ENCODE results near the gene DUSP16. TPM values are rescaled to one million over a fixed set of nuclear protein-coding genes. Genes with fewer than 3 reads are reported as not detected.
"Not testable (repeated sequence)": the region's sequence is repeated elsewhere in the genome, so short reads cannot be mapped to it uniquely, and the experiment has no call there.

Gene DUSP16
- total RNA-seq, 1 experiment from 2014 or later, result 4.4 TPM

DNA sequence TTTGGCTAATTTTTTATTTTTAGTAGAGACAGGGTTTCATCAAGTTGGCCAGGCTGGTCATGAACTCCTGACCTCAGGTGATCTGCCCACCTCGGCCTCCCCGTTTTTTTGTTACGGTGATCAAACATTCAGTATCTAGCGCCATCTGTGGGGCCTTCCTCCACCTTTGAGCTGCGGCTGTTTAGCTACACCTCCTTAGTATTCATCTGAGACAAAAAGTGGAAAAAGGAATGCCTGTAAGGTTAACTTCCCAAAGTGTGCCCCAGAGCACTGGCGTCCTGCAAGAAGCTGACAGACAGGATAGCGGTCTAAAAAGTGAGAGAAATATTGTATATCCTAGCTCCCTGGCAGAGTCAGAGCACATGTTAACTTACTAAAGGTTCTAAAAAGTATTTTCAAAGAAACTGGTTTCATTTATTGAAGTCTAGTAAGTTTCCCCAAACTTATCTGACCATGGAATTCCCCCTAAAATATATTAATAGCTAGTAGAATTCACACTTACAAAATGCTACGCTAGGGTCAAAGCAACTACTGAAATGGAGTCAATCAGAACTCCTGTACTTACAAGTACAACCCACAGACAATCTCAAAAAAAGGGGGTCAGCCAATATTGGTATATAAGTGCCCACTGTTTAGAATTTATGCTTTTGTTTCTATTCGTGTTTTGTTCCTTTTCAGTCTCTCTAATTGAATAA lies 59.1 kb downstream of the DUSP16 start:
- POLR2A ChIA-PET (ENCODE audit: unreplicated experiment), result no interaction called here
- no peak for ATAC-seq

GRCh38 chr12:12502815-12503151 lies 59.9 kb downstream of the DUSP16 start:
- Histone ChIP-seq H4K20me1 (ENCODE audit: low read length) (no peaks in the 10 kb centered on the region), H3K27me3 (ENCODE audit: low read length) (no peaks in the 10 kb centered on the region), H3K4me2 (ENCODE audit: low read length) (no peak overlapping the region), H3K9me3 (ENCODE audit: low read length) (no peaks in the 10 kb centered on the region), H3F3A (ENCODE audit: low read length, unreplicated experiment) (no peaks in the 10 kb centered on the region), H3K4me3 (ENCODE audit: low read length) (no peak overlapping the region), H3K79me2 (ENCODE audit: low read length) (no peaks in the 10 kb centered on the region), H3K27ac (ENCODE audit: low read length) (no peak overlapping the region), H3K36me3 (ENCODE audit: low read depth, low read length) (no peaks in the 10 kb centered on the region), H2AFZ (ENCODE audit: low read length) (no peak overlapping the region), H3K9me2 (replicated peaks; ENCODE audit: low read length) (no peaks in the 10 kb centered on the region), H3K9ac (ENCODE audit: low read length) (no peak overlapping the region), H3K4me1 (ENCODE audit: insufficient read depth, low read length) (no peaks in the 10 kb centered on the region)
- intact Hi-C loops (cut with micrococcal nuclease), result no loop called here
- POLR2A ChIA-PET (ENCODE audit: unreplicated experiment), result no interaction called here
- ATAC-seq (no peak), DNase-seq (no peak)
- CTCF ChIA-PET, result no interaction called here
- BruUV-seq (replicated peaks), result no TSS peak
- TF ChIP-seq EZH2phosphoT487 (IDR thresholded peaks at IDR 0.05; ENCODE audit: borderline replicate concordance, low read length), result no peak
- no peak for TF ChIP-seq CTCF (conservative IDR thresholded peaks at IDR 0.05; ENCODE audit: low read depth, low read length)
- no peak for TF ChIP-seq EZH2 (IDR thresholded peaks at IDR 0.05; ENCODE audit: low read length, unreplicated experiment)

More for the DNA sequence above, 59.1 kb downstream of the DUSP16 start:
- Histone ChIP-seq H2AFZ (ENCODE audit: low read length) (no peak overlapping the region), H3K36me3 (ENCODE audit: low read depth, low read length) (no peaks in the 10 kb centered on the region), H3K4me2 (ENCODE audit: low read length) (no peak overlapping the region), H3K9me3 (ENCODE audit: low read length) (no peaks in the 10 kb centered on the region), H3K4me1 (ENCODE audit: insufficient read depth, low read length) (no peaks in the 10 kb centered on the region), H3K9me2 (replicated peaks; ENCODE audit: low read length) (no peaks in the 10 kb centered on the region), H3F3A (ENCODE audit: low read length, unreplicated experiment) (no peaks in the 10 kb centered on the region), H3K4me3 (ENCODE audit: low read length) (no peak overlapping the region), H3K27ac (ENCODE audit: low read length) (no peak overlapping the region), H3K79me2 (ENCODE audit: low read length) (no peaks in the 10 kb centered on the region), H3K27me3 (ENCODE audit: low read length) (no peaks in the 10 kb centered on the region), H4K20me1 (ENCODE audit: low read length) (no peaks in the 10 kb centered on the region), H3K9ac (ENCODE audit: low read length) (no peak overlapping the region)
- BruUV-seq (replicated peaks), result no TSS peak
- CTCF ChIA-PET, result interaction anchor here (0.6 kb wide), 1 partner anchor 78 kb away, joined by 3 read pairs; no protein-coding TSS in a partner anchor
- intact Hi-C loops (cut with micrococcal nuclease), result no loop called here
- no peak for DNase-seq
- no peak for TF ChIP-seq CTCF (conservative IDR thresholded peaks at IDR 0.05; ENCODE audit: low read depth, low read length)
- no peak for TF ChIP-seq EZH2phosphoT487 (IDR thresholded peaks at IDR 0.05; ENCODE audit: borderline replicate concordance, low read length)
- no peak for TF ChIP-seq EZH2 (IDR thresholded peaks at IDR 0.05; ENCODE audit: low read length, unreplicated experiment)

DNA sequence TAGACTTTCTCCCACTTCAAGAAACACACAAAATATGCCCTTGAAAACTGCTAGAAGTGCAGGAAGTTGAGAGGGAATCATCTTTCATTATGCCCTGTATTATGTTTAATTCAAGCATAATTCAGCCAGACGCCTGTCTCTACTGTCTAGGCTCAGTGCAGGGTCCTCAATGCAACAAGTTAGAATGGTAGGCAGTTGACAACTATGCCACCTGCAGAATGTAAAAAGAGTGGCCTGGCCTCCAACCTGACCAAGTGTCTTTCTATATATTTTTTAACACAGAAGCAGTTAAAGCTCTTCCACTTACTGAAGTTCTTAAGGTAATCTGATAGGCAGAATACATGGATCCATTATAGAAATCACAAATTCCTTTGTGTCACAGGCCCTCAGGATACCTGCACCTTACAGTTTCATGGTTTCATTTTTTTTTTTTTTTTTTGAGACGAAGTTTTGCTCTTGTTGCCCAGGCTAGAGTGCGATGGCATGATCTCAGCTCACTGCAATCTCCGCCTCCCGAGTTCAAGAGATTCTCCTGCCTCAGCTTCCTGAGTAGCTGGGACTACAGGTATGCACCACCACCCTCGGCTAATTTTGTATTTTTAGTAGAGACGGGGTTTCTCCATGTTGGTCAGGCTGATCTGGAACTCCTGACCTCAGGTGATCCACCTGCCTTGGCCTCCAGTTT lies 60.4 kb downstream of the DUSP16 start:
- POLR2A ChIA-PET (ENCODE audit: unreplicated experiment); H3K9me3 ChIP-seq (ENCODE audit: low read length); H2AFZ ChIP-seq (ENCODE audit: low read length); ATAC-seq; H3K27ac ChIP-seq (ENCODE audit: low read length); H3K4me1 ChIP-seq (ENCODE audit: insufficient read depth, low read length); CTCF ChIA-PET; intact Hi-C loops (cut with micrococcal nuclease); H4K20me1 ChIP-seq (ENCODE audit: low read length); H3K9me2 ChIP-seq (replicated peaks; ENCODE audit: low read length); H3K4me3 ChIP-seq (ENCODE audit: low read length); H3K27me3 ChIP-seq (ENCODE audit: low read length); DNase-seq; H3K79me2 ChIP-seq (ENCODE audit: low read length); H3K4me2 ChIP-seq (ENCODE audit: low read length); H3K9ac ChIP-seq (ENCODE audit: low read length); BruUV-seq (replicated peaks); H3K36me3 ChIP-seq (ENCODE audit: low read depth, low read length); H3F3A ChIP-seq (ENCODE audit: low read length, unreplicated experiment): not testable (repeated sequence)

All from PC-3 (cell line).